K562 (cell line): ENCODE data around the gene LAG3. TPM values are rescaled to one million over a fixed set of nuclear protein-coding genes. Genes with fewer than 3 reads are reported as not detected.

Experiments used
- ADNP ChIP-seq: fragments of 200-800 bp; sonication (Bioruptor generic); IDR thresholded peaks from 2 replicates; pipeline ENCODE4 v1.6.1; 2016; ENCODE audit warnings: missing genetic modification characterization, missing compliant biosample characterization
- EHMT2 ChIP-seq: fragments of 450-650 bp; IDR thresholded peaks from 2 replicates; pipeline ENCODE4 v1.6.1; 2018; ENCODE audit warnings: antibody characterized with exemption
- GTF2F1 ChIP-seq: IDR thresholded peaks from 2 replicates; pipeline ENCODE4 v1.6.1; 2011; ENCODE audit warnings: low read depth, low read length, improper control_type of control experiment
- PCBP1 ChIP-seq: fragments of 200-400 bp; formaldehyde crosslinking; IDR thresholded peaks from 2 replicates; pipeline ENCODE4 v1.6.1; 2018; ENCODE audit warnings: mild to moderate bottlenecking, low read depth, low read length; ENCODE audit not compliant: poor library complexity, severe bottlenecking
- RCOR1 ChIP-seq, 2 experiments: IDR thresholded peaks; 2 replicates each; pipeline ENCODE4 v1.6.1; 2012; ENCODE audit warnings: low read depth in 2 of 2, low read length in 2 of 2, borderline replicate concordance in 1 of 2, improper control_type of control experiment in 1 of 2
- SMAD1 ChIP-seq: fragments of 150-350 bp; IDR thresholded peaks from 2 replicates; pipeline ENCODE4 v1.6.1; 2014; ENCODE audit warnings: low read length, low read depth; ENCODE audit not compliant: partially characterized antibody
- SMARCE1 ChIP-seq: fragments of 450-650 bp; IDR thresholded peaks from 2 replicates; pipeline ENCODE4 v1.7.1; 2016; ENCODE audit warnings: mild to moderate bottlenecking
- ZNF143 ChIP-seq: sonication (generic); formaldehyde crosslinking; IDR thresholded peaks from 2 replicates; pipeline ENCODE4 v1.9.0; 2022; ENCODE audit warnings: mild to moderate bottlenecking, missing genetic modification reagents
- ZNF274 ChIP-seq: IDR thresholded peaks from 2 replicates; pipeline ENCODE4 v1.6.1; 2011; ENCODE audit warnings: low read depth, mild to moderate bottlenecking, low read length, moderate library complexity, borderline replicate concordance
- polyA plus RNA-seq, 8 experiments: library from polyadenylated mRNA; depleted of rRNA in 4 of 8; stranded (reverse) in 5 of 8; unstranded in 3 of 8; fragments of >200 nt; fragmentation: Nextera tagmentation in 2 of 8; fragmentation: Illumina TruSeq in 1 of 8; extraction: Ambion mirVana in 2 of 8; extraction: Trizol in 1 of 8; gene quantifications; 2 replicates each; pipeline versions ENCODE4 v1.2.1 to v1.2.3, GENCODE V29; 2011 to 2014; ENCODE audit warnings: inconsistent platforms in 1 of 8, missing spikeins in 1 of 8
- total RNA-seq, 7 experiments: library from RNA; depleted of rRNA in 6 of 7; stranded (reverse); fragments of >200 nt in 6 of 7; fragmentation: Illumina TruSeq in 2 of 7; extraction: Trizol in 2 of 7; gene quantifications; 2 replicates each; pipeline versions ENCODE4 v1.2.1 to v1.2.3, GENCODE V29; 2011 to 2021; ENCODE audit warnings: low replicate concordance in 1 of 7
- TF ChIP-seq, protein P1 (sequence below): fragments of 450-650 bp; IDR thresholded peaks from 2 replicates; pipeline ENCODE4 v1.6.1; 2016; ENCODE audit warnings: low read depth
- TF ChIP-seq, protein P2 (sequence below): sonication (generic); formaldehyde crosslinking; IDR thresholded peaks from 2 replicates; pipeline ENCODE4 v1.8.0; 2022; ENCODE audit warnings: mild to moderate bottlenecking, missing genetic modification reagents, borderline replicate concordance
- TF ChIP-seq, protein P3 (sequence below): fragments of 450-650 bp; formaldehyde crosslinking; IDR thresholded peaks from 2 replicates; pipeline ENCODE4 v1.4.0; 2022; ENCODE audit warnings: missing genetic modification characterization

LAG3 gene
- total and polyA plus RNA-seq, 9 of the 15 experiments (the other 6 are each of a cell fraction or from before 2014, with no cell fraction given) = 0.07 to 0.66 (median 0.09) TPM; not detected in 1

DNA sequence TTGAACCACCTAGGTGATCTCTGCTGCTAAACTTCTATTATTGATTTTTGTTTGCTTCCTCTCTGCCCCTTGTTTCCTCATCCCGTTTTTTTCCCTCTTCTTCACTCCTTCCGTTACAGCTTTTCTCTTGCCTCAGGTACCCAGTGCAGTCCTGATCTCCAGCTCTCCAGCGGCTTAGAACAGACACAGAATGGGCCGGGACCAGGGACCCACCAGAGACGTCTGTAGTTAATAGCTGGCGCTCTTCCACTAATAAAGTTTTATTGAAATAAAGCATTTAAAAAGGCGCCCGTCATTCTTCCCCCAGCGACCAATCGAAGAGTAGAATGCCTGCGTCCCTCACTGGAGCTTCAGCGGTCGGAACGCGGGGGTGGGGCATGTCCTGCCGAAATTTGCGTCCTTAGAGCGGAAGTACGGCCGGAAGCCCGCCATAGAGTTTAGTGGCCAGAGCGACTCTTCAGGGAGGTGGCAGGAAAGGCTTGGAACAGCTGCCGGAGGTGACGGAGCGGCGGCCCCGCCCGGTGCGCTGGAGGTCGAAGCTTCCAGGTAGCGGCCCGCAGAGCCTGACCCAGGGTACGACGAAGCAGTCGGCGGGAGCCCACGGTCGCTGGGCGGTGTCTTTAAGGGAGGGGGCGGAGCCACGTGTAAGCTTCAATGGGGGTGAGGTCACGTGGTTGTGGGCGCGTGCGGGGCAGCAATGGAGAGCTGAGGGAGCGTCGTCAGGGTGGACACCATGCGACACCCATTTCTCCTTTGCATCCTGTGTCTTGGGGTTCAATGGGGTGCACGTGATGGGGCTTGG is 48.5 kb upstream of the LAG3 start, which contains the start of gene COPS7A (continued):
- TF ChIP-seq RCOR1 (IDR thresholded peaks at IDR 0.05; ENCODE audit: borderline replicate concordance in 1 of 2, low read depth in 2 of 2, low read length in 2 of 2) (peak in 1 of 2 experiments; percentile 58; a peak in 1 of 4 replicates), ADNP (tag) (no peak), PCBP1 (no peak), ZNF274 (no peak), ZNF143 (CRISPR knock-in tag) (no peak; the same call in 1 of the 2 replicates), SMARCE1 (0 out of 2 replicates have a peak, but pooled peaks have one; percentile 14), SMAD1 (no peak), GTF2F1 (peak; percentile 41; the same call in 1 of the 2 replicates), EHMT2 (no peak)
- TF ChIP-seq, protein P1, sequence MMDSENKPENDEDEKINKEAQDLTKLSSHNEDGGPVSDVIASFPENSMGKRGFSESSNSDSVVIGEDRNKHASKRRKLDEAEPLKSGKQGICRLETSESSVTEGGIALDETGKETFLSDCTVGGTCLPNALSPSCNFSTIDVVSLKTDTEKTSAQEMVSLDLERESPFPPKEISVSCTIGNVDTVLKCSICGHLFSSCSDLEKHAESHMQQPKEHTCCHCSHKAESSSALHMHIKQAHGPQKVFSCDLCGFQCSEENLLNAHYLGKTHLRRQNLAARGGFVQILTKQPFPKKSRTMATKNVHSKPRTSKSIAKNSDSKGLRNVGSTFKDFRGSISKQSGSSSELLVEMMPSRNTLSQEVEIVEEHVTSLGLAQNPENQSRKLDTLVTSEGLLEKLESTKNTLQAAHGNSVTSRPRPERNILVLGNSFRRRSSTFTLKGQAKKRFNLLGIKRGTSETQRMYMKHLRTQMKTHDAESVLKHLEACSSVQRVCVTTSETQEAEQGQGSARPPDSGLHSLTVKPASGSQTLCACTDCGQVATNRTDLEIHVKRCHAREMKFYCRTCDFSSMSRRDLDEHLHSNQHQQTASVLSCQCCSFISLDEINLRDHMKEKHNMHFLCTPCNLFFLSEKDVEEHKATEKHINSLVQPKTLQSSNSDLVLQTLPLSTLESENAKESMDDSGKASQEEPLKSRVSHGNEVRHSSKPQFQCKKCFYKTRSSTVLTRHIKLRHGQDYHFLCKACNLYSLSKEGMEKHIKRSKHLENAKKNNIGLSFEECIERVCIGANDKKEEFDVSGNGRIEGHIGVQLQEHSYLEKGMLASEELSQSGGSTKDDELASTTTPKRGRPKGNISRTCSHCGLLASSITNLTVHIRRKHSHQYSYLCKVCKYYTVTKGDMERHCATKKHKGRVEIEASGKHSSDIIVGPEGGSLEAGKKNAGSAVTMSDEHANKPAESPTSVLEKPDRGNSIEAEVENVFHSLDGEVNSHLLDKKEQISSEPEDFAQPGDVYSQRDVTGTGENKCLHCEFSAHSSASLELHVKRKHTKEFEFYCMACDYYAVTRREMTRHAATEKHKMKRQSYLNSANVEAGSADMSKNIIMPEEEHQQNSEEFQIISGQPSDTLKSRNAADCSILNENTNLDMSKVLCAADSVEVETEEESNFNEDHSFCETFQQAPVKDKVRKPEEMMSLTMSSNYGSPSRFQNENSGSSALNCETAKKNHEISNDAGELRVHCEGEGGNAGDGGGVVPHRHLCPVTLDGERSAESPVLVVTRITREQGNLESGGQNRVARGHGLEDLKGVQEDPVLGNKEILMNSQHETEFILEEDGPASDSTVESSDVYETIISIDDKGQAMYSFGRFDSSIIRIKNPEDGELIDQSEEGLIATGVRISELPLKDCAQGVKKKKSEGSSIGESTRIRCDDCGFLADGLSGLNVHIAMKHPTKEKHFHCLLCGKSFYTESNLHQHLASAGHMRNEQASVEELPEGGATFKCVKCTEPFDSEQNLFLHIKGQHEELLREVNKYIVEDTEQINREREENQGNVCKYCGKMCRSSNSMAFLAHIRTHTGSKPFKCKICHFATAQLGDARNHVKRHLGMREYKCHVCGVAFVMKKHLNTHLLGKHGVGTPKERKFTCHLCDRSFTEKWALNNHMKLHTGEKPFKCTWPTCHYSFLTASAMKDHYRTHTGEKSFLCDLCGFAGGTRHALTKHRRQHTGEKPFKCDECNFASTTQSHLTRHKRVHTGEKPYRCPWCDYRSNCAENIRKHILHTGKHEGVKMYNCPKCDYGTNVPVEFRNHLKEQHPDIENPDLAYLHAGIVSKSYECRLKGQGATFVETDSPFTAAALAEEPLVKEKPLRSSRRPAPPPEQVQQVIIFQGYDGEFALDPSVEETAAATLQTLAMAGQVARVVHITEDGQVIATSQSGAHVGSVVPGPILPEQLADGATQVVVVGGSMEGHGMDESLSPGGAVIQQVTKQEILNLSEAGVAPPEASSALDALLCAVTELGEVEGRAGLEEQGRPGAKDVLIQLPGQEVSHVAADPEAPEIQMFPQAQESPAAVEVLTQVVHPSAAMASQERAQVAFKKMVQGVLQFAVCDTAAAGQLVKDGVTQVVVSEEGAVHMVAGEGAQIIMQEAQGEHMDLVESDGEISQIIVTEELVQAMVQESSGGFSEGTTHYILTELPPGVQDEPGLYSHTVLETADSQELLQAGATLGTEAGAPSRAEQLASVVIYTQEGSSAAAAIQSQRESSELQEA = no peak
- TF ChIP-seq, protein P2, sequence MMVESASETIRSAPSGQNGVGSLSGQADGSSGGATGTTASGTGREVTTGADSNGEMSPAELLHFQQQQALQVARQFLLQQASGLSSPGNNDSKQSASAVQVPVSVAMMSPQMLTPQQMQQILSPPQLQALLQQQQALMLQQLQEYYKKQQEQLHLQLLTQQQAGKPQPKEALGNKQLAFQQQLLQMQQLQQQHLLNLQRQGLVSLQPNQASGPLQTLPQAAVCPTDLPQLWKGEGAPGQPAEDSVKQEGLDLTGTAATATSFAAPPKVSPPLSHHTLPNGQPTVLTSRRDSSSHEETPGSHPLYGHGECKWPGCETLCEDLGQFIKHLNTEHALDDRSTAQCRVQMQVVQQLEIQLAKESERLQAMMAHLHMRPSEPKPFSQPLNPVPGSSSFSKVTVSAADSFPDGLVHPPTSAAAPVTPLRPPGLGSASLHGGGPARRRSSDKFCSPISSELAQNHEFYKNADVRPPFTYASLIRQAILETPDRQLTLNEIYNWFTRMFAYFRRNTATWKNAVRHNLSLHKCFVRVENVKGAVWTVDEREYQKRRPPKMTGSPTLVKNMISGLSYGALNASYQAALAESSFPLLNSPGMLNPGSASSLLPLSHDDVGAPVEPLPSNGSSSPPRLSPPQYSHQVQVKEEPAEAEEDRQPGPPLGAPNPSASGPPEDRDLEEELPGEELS (CRISPR knock-in tag) = no peak
- TF ChIP-seq, protein P3, sequence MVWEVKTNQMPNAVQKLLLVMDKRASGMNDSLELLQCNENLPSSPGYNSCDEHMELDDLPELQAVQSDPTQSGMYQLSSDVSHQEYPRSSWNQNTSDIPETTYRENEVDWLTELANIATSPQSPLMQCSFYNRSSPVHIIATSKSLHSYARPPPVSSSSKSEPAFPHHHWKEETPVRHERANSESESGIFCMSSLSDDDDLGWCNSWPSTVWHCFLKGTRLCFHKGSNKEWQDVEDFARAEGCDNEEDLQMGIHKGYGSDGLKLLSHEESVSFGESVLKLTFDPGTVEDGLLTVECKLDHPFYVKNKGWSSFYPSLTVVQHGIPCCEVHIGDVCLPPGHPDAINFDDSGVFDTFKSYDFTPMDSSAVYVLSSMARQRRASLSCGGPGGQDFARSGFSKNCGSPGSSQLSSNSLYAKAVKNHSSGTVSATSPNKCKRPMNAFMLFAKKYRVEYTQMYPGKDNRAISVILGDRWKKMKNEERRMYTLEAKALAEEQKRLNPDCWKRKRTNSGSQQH = no peak
